ENCODE measurements around the gene PCGF3.

PCGF3 gene

DNA sequence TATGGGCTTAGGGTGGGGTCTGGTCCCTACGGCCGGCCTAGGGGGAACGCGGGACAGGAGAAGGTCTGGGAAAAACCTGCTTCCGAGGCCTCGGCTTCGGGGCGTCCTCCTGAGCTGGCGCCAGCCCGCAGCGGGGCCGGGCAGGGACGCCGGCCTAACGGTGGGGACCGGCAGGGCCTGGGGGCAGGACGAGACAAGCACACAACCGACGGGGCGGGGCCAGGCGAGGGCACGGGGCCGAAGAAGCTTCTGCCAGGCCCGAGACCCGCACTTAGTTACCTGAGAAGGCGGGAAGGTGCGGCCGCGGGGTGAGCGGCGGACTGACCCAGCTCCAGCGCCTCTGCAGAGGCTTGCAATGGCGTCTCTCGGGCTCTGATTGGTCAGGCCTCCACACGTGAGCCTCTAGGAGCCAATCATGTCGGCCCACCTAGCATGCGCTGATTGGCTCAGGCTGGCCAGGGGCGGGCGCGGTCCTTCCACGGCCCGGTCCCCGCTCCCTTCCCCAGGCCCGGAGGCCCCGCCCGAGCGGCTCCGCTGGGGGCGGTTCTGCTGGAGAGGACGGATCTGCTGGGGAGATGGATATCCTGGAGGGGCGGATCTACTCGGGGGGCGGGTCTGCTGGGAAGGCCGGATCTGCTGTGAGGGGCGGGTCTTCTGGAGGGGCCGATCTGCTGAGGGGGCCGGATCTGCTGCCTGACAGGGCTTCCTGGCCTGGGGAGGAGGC lies 76.0 kb downstream of the PCGF3 start (continued):
- TF ChIP-seq ZNF280D (tag by site-specific recombination; IDR thresholded peaks at IDR 0.05) (no peak), REPIN1 (tag by site-specific recombination; IDR thresholded peaks at IDR 0.05; ENCODE audit: low read depth) (no peak), ZNF214 (tag by site-specific recombination; IDR thresholded peaks at IDR 0.05; ENCODE audit: borderline replicate concordance) (no peak), ZSCAN4 (tag by site-specific recombination; IDR thresholded peaks at IDR 0.05) (no peak), ZNF560 (tag by site-specific recombination; IDR thresholded peaks at IDR 0.05; ENCODE audit: borderline replicate concordance) (no peak), ZNF148 (tag by site-specific recombination; IDR thresholded peaks at IDR 0.05; ENCODE audit: borderline replicate concordance) (no peak), MEIS1 (CRISPR knock-in tag; IDR thresholded peaks at IDR 0.05; ENCODE audit: borderline replicate concordance) (no peak), ZNF664 (tag by site-specific recombination; IDR thresholded peaks at IDR 0.05) (no peak), ZNF610 (tag by site-specific recombination; IDR thresholded peaks at IDR 0.05; ENCODE audit: borderline replicate concordance) (peak; percentile 62; the same call in 1 of the 2 replicates), ZBTB6 (tag by site-specific recombination; IDR thresholded peaks at IDR 0.05) (peak; percentile 85), ZSCAN18 (tag by site-specific recombination; IDR thresholded peaks at IDR 0.05) (no peak), ZNF777 (tag by site-specific recombination; IDR thresholded peaks at IDR 0.05; ENCODE audit: borderline replicate concordance) (0 out of 2 replicates have a peak, but pooled peaks have one; percentile 40), ZNF530 (tag by site-specific recombination; IDR thresholded peaks at IDR 0.05; ENCODE audit: low read depth) (no peak), EGR2 (tag by site-specific recombination; IDR thresholded peaks at IDR 0.05; ENCODE audit: low read depth) (no peak), WT1 (tag by site-specific recombination; IDR thresholded peaks at IDR 0.05) (no peak), ZBTB26 (tag by site-specific recombination; optimal IDR thresholded peaks at IDR 0.05) (no peak), ZFP3 (tag by site-specific recombination; IDR thresholded peaks at IDR 0.05; ENCODE audit: low read depth) (no peak), ZNF138 (tag by site-specific recombination; IDR thresholded peaks at IDR 0.05; ENCODE audit: borderline replicate concordance) (no peak), ZNF707 (tag by site-specific recombination; IDR thresholded peaks at IDR 0.05) (no peak), ZNF221 (tag by site-specific recombination; IDR thresholded peaks at IDR 0.05; ENCODE audit: borderline replicate concordance) (no peak), ZNF501 (tag by site-specific recombination; IDR thresholded peaks at IDR 0.05) (peak; percentile 65), ZNF350 (tag by site-specific recombination; IDR thresholded peaks at IDR 0.05) (no peak), ZNF48 (tag by site-specific recombination; IDR thresholded peaks at IDR 0.05) (no peak), ZNF830 (tag by site-specific recombination; IDR thresholded peaks at IDR 0.05; ENCODE audit: low read depth) (no peak), SP7 (tag by site-specific recombination; IDR thresholded peaks at IDR 0.05) (peak; percentile 56)
- TF ChIP-seq, protein P1, sequence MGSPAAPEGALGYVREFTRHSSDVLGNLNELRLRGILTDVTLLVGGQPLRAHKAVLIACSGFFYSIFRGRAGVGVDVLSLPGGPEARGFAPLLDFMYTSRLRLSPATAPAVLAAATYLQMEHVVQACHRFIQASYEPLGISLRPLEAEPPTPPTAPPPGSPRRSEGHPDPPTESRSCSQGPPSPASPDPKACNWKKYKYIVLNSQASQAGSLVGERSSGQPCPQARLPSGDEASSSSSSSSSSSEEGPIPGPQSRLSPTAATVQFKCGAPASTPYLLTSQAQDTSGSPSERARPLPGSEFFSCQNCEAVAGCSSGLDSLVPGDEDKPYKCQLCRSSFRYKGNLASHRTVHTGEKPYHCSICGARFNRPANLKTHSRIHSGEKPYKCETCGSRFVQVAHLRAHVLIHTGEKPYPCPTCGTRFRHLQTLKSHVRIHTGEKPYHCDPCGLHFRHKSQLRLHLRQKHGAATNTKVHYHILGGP (tag by site-specific recombination; IDR thresholded peaks at IDR 0.05), result no peak
